Osteoblast (primary cell): ENCODE data around the gene WDR91. TPM values are rescaled to one million over a fixed set of nuclear protein-coding genes. Genes with fewer than 3 reads are reported as not detected.

Source experiments
- DNase-seq: peaks from one replicate; pipeline ENCODE4 v3.0.0; 2011; ENCODE audit warnings: low spot score, mixed read lengths; ENCODE audit not compliant: insufficient read length; ENCODE audit errors: missing footprints
- H2AFZ ChIP-seq: 2 replicates; pipeline ENCODE4 v1.6.0; 2011; ENCODE audit warnings: mild to moderate bottlenecking, low read length
- H3K27ac ChIP-seq: 2 replicates; pipeline ENCODE4 v1.5.1; 2011; ENCODE audit warnings: mild to moderate bottlenecking, low read depth, low read length, moderate library complexity
- H3K27me3 ChIP-seq: 2 replicates; pipeline ENCODE4 v1.6.0; 2012; ENCODE audit warnings: mild to moderate bottlenecking, control low read depth, inconsistent platforms, low read length, moderate library complexity; ENCODE audit not compliant: insufficient read depth
- H3K36me3 ChIP-seq: 2 replicates; pipeline ENCODE4 v1.5.1; 2011; ENCODE audit warnings: mild to moderate bottlenecking, low read length, control low read depth, moderate library complexity; ENCODE audit not compliant: insufficient read depth
- H3K4me1 ChIP-seq: 2 replicates; pipeline ENCODE4 v1.5.1; 2011; ENCODE audit warnings: mild to moderate bottlenecking, low read length, control low read depth, moderate library complexity; ENCODE audit not compliant: insufficient read depth
- H3K4me2 ChIP-seq: 2 replicates; pipeline ENCODE4 v1.6.0; 2011; ENCODE audit warnings: mild to moderate bottlenecking, low read length; ENCODE audit not compliant: insufficient read depth
- H3K4me3 ChIP-seq: fragments of 200-600 bp; sonication (generic); 3 replicates; pipeline ENCODE4 v1.5.1; 2012; ENCODE audit warnings: mild to moderate bottlenecking, low read length, inconsistent platforms; ENCODE audit not compliant: insufficient read depth
- H3K79me2 ChIP-seq: 2 replicates; pipeline ENCODE4 v1.6.0; 2012; ENCODE audit warnings: mild to moderate bottlenecking, low read length, control low read depth, inconsistent platforms; ENCODE audit not compliant: insufficient read depth
- H3K9me3 ChIP-seq: 2 replicates; pipeline ENCODE4 v1.5.1; 2011; ENCODE audit warnings: low read depth, low read length, control low read depth
- H4K20me1 ChIP-seq: 2 replicates; pipeline ENCODE4 v1.6.0; 2012; ENCODE audit warnings: mild to moderate bottlenecking, low read length, control low read depth; ENCODE audit not compliant: insufficient read depth
- CTCF ChIP-seq: IDR thresholded peaks from 2 replicates; pipeline ENCODE4 v1.5.1; 2011; ENCODE audit warnings: mild to moderate bottlenecking, low read depth, low read length, moderate library complexity; ENCODE audit errors: extremely low read depth
- total RNA-seq: library from RNA; depleted of rRNA; stranded (reverse); fragments of >200 nt; gene quantifications from 2 replicates; pipeline ENCODE4 v1.2.3, GENCODE V29; 2012

Gene WDR91
- total RNA-seq, 1 donor = 8.7 TPM

- no peak for DNase-seq
- Histone ChIP-seq H4K20me1 (no peaks in the 10 kb centered on the region), H3K9me3 (peaks cover 15% of the 10 kb centered on the region), H2AFZ (no peak overlapping the region), H3K4me3 (no peak overlapping the region), H3K36me3 (peaks cover 36% of the 10 kb centered on the region), H3K27me3 (no peaks in the 10 kb centered on the region), H3K4me2 (no peak overlapping the region), H3K79me2 (no peaks in the 10 kb centered on the region), H3K27ac (no peak overlapping the region), H3K4me1 (no peaks in the 10 kb centered on the region)
- TF ChIP-seq CTCF = no peak
Measured at GRCh38 chr7:135185471-135186260, 25.7 kb downstream of the WDR91 start.

GRCh38 chr7:135184254-135184841 is 27.0 kb downstream of the WDR91 start:
- H3K4me1 ChIP-seq = no peaks in the 10 kb centered on the region
- H3K4me2 ChIP-seq = no peak overlapping the region
- no peak overlapping the region for H3K27ac ChIP-seq
- no peak overlapping the region for H2AFZ ChIP-seq
- H3K36me3 ChIP-seq = peaks cover 30% of the 10 kb centered on the region
- no peaks in the 10 kb centered on the region for H3K27me3 ChIP-seq
- H3K4me3 ChIP-seq = no peak overlapping the region
- no peaks in the 10 kb centered on the region for H4K20me1 ChIP-seq
- TF ChIP-seq CTCF = no peak
- no peak for DNase-seq
- H3K79me2 ChIP-seq = no peaks in the 10 kb centered on the region
- H3K9me3 ChIP-seq = peaks cover 17% of the 10 kb centered on the region

- Histone ChIP-seq H2AFZ (no peak overlapping the region), H3K4me2 (no peak overlapping the region), H3K27me3 (no peaks in the 10 kb centered on the region), H3K79me2 (no peaks in the 10 kb centered on the region), H3K4me1 (no peaks in the 10 kb centered on the region), H3K27ac (no peak overlapping the region), H3K9me3 (peaks cover 17% of the 10 kb centered on the region), H4K20me1 (no peaks in the 10 kb centered on the region), H3K4me3 (no peak overlapping the region), H3K36me3 (peaks cover 25% of the 10 kb centered on the region)
- no peak for TF ChIP-seq CTCF
- DNase-seq = no peak
Measured at GRCh38 chr7:135183478-135183877, 27.8 kb downstream of the WDR91 start.

- no peaks in the 10 kb centered on the region for H4K20me1 ChIP-seq
- H3K4me1 ChIP-seq = no peaks in the 10 kb centered on the region
- no peak for TF ChIP-seq CTCF
- no peak overlapping the region for H3K27ac ChIP-seq
- no peaks in the 10 kb centered on the region for H3K27me3 ChIP-seq
- H3K4me3 ChIP-seq = no peak overlapping the region
- H2AFZ ChIP-seq = no peak overlapping the region
- H3K36me3 ChIP-seq = peaks cover 18% of the 10 kb centered on the region
- no peak for DNase-seq
- no peaks in the 10 kb centered on the region for H3K79me2 ChIP-seq
- peaks cover 17% of the 10 kb centered on the region for H3K9me3 ChIP-seq
- H3K4me2 ChIP-seq = no peak overlapping the region
Measured at GRCh38 chr7:135181929-135182678, 29.2 kb downstream of the WDR91 start.
